Measurements from ENCODE around the gene FIG4.
A peak's percentile ranks its signal among the peaks of the same experiment; 100 is the strongest.
"Not testable (repeated sequence)": the region's sequence is repeated elsewhere in the genome, so short reads cannot be mapped to it uniquely, and the experiment has no call there.

FIG4 gene

DNA sequence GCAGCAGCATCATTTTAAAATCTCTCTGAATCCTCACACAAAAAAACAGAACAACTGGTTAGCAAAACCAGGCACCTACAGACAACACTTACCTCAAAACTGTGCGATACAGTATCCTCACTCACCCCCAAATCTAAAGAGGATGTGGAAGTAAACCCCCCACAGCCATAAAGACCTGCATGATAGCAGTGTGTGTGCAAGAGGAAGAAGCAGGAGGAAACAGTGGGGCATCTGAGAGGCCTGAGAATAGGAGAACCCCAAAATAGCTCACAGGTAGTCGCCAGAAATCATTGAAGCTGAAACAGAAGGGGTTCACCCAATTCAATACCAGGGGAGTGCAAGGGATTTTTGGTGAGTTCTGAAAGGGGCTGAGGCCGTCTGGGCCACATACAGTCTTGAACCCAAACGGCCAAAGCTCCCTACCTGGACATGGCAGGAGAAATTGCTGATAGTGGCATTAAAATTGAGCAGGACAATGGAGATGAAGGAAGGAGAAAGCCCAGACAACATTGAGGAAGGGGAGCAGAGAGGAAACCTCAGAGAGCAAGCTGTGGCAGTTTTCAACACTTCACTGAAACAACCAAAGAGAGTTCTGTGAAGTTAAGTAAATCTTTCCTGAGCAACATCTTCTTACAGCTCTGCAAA, 129.7 kb downstream of the FIG4 start:
- DNase-seq (ENCODE audit: low read depth): no peak
- no peak overlapping the region for H3K4me3 ChIP-seq (ENCODE audit: low read depth, low read length)
- TF ChIP-seq, protein P1, sequence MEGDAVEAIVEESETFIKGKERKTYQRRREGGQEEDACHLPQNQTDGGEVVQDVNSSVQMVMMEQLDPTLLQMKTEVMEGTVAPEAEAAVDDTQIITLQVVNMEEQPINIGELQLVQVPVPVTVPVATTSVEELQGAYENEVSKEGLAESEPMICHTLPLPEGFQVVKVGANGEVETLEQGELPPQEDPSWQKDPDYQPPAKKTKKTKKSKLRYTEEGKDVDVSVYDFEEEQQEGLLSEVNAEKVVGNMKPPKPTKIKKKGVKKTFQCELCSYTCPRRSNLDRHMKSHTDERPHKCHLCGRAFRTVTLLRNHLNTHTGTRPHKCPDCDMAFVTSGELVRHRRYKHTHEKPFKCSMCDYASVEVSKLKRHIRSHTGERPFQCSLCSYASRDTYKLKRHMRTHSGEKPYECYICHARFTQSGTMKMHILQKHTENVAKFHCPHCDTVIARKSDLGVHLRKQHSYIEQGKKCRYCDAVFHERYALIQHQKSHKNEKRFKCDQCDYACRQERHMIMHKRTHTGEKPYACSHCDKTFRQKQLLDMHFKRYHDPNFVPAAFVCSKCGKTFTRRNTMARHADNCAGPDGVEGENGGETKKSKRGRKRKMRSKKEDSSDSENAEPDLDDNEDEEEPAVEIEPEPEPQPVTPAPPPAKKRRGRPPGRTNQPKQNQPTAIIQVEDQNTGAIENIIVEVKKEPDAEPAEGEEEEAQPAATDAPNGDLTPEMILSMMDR (conservative IDR thresholded peaks at IDR 0.05; ENCODE audit: low read depth, low read length): no peak

DNA sequence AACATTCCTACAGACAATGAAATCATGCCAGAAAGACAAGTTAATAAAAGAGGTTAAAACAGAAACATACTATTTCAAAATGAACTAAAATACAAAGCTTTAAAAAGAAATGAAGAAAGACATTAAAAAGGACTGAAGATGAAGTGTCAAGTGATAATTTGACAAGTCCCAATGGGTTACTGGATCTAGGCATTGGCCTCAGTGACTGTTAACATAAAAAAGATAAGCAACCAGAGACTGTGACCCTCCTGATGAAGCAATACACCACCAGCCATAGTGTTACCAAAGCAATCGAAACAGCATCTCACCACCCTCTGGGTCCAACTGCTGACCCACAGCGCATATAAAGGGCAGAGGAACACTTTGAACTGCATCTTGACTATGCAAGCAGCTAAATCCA, 130.3 kb downstream of the FIG4 start:
- no peak overlapping the region for H3K4me3 ChIP-seq (ENCODE audit: low read depth, low read length)
- TF ChIP-seq, protein P1 (conservative IDR thresholded peaks at IDR 0.05; ENCODE audit: low read depth, low read length): no peak
- peak; percentile 9 for DNase-seq (ENCODE audit: low read depth)

DNA sequence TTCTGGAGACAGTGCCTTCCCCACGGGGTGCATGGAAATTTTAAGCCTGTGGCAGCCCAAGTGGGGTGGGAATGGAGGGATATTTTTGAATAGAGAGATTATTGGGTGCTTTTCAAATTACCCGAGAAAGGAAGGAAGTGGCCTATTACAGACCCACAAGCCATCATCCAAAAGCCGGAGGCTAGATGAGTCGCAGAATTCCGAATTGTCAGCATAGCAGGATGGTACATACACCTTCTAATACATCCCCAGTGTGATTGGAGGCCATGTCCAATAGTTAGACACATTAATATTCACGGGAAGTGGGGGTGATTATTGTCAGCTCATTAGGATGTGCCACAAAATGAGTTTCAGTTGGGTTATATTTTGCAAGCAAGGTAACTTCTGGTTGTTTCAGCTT, 133.0 kb downstream of the FIG4 start:
- no peak for DNase-seq (ENCODE audit: low read depth)

DNA sequence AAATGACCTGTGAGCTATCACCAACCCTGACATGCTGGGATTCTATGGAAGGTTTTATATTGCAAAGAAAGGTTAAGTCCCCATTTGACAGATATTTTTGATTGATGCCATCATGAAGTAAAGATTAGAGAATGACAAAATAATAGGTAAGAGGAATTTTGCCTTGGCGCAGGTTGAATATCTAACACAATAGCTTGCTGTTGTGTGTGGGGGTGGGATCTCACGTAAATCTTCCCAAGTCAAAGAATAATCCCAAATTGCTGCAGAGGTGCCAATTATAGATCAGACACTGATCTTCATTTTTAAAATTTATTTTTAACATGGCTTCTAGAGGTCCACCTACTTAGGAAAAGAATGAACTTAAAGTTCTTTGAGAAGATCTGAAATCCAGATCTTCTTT, 135.5 kb downstream of the FIG4 start:
- TF ChIP-seq, protein P1 (conservative IDR thresholded peaks at IDR 0.05; ENCODE audit: low read depth, low read length): no peak
- DNase-seq (ENCODE audit: low read depth): no peak
- no peak overlapping the region for H3K4me3 ChIP-seq (ENCODE audit: low read depth, low read length)

More for the DNA sequence above, 133.0 kb downstream of the FIG4 start:
- TF ChIP-seq, protein P1 (conservative IDR thresholded peaks at IDR 0.05; ENCODE audit: low read depth, low read length): no peak
- no peak overlapping the region for H3K4me3 ChIP-seq (ENCODE audit: low read depth, low read length)

DNA sequence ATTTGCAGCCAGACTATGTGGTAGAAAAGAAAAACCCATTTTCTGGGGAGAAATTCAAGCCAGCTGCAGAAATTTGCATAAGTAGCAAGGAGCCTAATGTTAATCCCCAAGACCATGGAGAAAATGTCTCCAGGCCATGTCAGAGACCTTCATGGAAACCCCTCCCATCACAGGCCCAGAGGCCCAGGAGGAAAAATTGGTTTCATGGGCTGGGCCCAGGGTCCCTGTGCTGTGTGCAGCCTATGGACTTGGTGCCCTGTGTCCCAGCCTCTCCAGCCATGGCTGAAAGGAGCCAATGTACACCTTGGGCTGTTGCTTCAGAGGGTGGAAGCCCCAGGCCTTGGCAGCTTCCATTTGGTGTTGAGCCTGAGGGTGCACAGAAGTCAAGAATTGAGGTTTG, 140.3 kb downstream of the FIG4 start:
- DNase-seq (ENCODE audit: low read depth); H3K4me3 ChIP-seq (ENCODE audit: low read depth, low read length): not testable (repeated sequence)

DNA sequence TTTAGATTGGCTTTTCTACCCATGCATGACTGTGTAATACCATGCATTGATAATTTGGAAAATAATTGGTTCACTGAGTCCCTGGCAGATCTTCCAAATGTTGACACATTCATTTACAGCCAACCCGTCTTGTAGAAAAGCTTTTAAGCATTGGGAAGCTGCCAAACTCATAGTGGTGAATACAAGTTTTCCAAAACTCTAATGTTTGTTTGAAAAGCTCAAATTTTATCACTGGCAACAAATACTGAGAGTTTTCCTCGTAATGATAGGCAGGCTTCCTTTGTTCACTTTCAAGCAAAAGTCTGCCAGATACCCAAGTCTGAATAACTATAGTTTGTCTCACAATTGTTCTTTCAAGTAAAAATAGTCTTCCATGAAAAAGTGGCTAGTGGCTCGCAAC, 143.0 kb downstream of the FIG4 start:
- TF ChIP-seq, protein P1 (conservative IDR thresholded peaks at IDR 0.05; ENCODE audit: low read depth, low read length): no peak
- DNase-seq (ENCODE audit: low read depth): peak; percentile 17
- H3K4me3 ChIP-seq (ENCODE audit: low read depth, low read length): no peak overlapping the region

DNA sequence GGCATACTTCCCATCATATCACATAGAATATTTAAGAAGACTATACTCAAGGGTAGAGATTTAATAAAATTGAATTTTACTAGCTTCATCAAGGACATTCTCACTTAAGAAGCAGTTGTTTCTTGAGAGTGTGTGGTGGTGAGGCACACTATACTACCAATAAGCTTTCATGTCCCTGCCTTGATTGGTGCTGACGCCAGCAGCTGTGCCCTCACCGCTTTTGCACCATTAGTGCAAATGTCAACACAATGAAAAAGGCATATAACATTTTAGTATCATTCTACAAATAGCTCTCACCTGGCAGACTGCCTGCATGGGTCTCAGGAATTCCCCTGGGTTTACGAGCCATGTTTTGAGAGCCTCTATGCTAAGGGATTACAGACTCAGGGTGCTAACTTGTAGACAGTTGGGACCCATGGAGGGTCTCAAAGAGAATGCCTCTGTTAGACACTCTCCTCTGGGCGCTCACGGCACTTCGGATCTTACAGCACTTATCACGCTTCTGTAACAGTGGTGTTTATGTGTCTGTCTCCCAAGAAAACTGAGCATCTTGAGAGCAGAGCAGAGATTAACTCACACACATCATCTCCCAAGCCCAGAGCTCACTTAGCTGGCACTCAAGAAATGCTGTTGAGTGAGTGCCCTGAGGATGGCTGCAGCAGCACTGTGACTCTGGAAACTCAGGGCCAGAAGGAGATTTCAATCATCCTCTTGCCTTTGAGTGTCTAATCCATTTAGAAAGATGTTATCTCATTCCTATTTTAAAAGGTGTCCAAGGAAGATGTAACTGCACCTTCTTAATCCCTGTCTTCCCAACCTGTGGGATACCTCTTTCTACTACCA, 143.7 kb downstream of the FIG4 start:
- TF ChIP-seq, protein P1 (conservative IDR thresholded peaks at IDR 0.05; ENCODE audit: low read depth, low read length): no peak
- no peak overlapping the region for H3K4me3 ChIP-seq (ENCODE audit: low read depth, low read length)
- DNase-seq (ENCODE audit: low read depth): no peak

Data from choroid plexus epithelial cell (primary cell).